ENCODE measurements around the gene TMEM119. TPM values are rescaled to one million over a fixed set of nuclear protein-coding genes. Genes with fewer than 3 reads are reported as not detected.
"Not testable (repeated sequence)": the region's sequence is repeated elsewhere in the genome, so short reads cannot be mapped to it uniquely, and the experiment has no call there.

Gene TMEM119
- total RNA-seq, 1 donor from 2014 or later: not detected

GRCh38 chr12:108602976-108603704, 5.3 kb upstream of the TMEM119 start:
- no peak for DNase-seq (ENCODE audit: low read depth in 2 of 2)

DNA sequence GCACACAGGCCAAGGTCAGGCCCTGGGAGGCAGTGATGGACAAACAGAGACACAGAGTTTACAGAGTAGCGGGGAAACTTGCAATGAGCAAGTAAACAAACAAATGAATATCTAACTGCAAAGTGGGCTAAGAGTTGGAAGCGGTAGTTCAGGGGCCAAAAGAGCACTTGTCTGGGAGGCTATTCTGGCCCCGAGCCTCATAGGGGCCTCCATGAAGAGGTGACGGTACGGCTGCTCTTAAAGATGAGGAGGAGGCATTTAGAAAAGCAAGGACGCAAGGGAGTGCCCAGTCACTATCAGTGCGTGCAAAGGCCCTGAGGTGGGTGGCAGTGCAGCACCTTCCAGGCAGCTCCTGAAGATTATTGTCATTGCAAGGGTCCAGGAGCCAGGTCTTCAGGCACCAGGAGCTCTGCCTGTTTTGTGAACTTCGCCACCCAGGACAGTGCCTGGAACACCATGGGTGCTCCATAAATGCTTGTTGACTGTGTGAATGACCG, 4.4 kb upstream of the TMEM119 start:
- no peak for DNase-seq (ENCODE audit: low read depth in 2 of 2)

GRCh38 chr12:108600702-108601007, 2.8 kb upstream of the TMEM119 start:
- DNase-seq (ENCODE audit: low read depth in 2 of 2): no peak

DNA sequence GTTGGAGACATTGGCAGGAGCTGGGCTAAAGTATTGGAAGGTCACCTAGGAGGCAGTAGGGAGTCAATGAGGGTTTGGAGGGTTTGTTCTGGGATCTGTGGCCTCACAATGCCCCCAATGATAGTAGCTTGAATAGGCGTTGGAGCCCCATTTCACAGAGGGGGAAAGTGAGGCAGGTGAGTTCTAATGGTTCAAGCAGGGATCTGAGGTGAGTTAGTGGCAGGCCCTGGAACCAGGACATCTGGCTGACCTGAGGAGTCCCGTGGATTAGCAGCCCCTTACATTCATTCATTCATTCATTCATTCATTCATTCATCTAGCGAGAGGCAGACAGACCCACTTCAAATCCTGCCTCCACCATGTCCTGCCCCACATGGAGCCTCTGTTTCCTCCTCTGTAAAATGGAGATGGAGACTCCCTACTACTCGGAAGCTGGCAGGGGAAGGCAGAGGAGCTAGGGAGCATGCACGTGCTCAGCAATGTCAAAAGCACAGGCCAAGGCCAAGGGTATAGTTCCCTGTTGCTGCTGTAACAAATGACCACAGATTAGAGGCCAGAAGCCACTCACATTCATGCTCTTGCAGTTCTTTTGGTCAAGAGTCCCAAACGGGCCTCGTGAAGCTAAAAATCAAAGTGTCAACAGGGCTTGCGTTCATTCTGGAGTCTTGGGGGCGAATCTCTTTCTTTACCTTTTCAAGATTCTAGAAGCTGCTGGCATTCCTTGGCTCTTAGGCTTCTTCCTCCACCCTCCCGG, 2.2 kb upstream of the TMEM119 start:
- DNase-seq (ENCODE audit: low read depth in 2 of 2): no peak

DNA sequence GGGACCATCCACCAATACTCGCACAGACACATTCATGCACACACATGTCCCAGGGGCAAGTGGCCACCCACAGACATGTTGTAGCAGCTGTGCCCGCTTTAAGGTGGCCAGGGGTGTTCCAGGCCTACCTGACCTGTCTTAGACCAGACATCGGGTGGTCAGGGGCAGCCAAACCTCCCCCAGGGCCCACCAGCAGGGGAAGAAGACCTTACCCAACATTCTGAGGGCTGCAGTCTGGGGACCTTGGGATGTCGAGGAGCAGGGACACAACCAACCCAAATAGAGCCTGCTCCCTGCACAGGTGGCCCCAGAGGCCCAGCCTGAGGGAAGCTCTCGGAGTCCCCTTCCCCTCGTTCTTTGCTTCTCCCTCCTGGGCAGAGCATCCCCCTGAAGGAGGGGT, 1.7 kb upstream of the TMEM119 start:
- no peak for DNase-seq (ENCODE audit: low read depth in 2 of 2)

- no peak for DNase-seq (ENCODE audit: low read depth in 2 of 2)
Measured at GRCh38 chr12:108598553-108599250, 818 bp upstream of the TMEM119 start.

DNA sequence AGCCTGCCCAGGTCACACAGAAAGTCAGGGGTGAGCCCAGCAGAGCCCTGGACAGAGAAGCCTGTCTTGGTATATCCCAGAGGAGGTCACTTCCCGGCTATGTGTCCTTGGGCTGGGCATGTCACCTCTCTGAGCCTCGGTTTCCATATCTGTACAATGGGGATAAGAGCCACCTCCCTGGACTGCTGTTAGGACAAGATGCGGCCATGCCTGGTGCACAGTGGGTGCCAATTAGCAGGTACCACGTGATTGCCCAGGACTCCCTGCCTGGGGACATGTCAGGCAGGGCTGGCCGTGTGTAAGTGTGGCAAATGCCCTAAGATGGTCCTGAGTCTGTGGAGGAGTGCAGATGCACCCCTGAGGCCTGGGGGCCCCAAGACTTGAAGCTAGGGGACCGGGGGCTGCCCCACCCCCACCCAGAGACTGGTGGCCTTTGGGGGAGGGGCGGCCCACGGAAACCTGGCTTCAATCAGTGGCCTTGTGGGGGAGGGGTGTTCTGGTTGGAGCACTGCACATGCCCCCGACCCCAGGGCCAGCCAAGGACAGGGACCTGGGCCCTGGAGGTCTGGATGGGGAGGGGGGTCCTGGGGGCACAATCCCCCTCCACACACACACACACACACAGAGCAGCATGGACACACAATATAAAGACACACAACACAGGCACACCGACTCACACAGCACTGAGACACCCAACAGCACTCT, 878 bp downstream of the TMEM119 start:
- DNase-seq (ENCODE audit: low read depth in 2 of 2): no peak

- DNase-seq (ENCODE audit: low read depth in 2 of 2): no peak
Measured at GRCh38 chr12:108595711-108596647, 1.9 kb downstream of the TMEM119 start.

DNA sequence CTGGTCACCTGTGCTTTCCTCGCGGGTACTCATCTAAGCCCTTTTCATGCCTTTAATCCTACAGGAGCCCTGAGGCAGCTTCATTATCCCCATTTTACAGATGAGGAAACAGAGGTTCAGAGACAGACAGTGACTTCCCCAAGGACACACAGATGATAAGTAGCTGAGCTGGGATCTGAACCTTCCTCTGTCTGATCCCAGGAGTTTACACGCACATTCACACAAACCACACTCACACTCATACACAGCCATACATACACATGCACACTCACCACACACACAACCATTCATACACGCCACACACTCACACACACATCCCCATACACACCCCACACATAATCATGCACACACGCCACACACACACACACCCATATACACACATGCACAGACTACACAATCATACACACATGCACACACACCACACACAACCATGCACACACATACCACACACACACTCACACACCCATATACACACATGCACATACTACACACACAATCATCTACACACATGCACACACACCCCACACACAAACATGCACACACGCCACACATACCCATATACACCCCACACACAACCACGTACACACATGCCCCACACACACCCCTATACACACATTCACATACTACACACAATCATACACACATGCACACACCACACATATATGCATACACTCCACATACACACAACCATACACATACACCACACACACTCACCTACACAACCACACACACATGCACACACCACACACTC, 2.7 kb downstream of the TMEM119 start:
- DNase-seq (ENCODE audit: low read depth in 2 of 2): no peak

- no peak for DNase-seq (ENCODE audit: low read depth in 2 of 2)
Measured at GRCh38 chr12:108594323-108594903, 3.5 kb downstream of the TMEM119 start.

DNA sequence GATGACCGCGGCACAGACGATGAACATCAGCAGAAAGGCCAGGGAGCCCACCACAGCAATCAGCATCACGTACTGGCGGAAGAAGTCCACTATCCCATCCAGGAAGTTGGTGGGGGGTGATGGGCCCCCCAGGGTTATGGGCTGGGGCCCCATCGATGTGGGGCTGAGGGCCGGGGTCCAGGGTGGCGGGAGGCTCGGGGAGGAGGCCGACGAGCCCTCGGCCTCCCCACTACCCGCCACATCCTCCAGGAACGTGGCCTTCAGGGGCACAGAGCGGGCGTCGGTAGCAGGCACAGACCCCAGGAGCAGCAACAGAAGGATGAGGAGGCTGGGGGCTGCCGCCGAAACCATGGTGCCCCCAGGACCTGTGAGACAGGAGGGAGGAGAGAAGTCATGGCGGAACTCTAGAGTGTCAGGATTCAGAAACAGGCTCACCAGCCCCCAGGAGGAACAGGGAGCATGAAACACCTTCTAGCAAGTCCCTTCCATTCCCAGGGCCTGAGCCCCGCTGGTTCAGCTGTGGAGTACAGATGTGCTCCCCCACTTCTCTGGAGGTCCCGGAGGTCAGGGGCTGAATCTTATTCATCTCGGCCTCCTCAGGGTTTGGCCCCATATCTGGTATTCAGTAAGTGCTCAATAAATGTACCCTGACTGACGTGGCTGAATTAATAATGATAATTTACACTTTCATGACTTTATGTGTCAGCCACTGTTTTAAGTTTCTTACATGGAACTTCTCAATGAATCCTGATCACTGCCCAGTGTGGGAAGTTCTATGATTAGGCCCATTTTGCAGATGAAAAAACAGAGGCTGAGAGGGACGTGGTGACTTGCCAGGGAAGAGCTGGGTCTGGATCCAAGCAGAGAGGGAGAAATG, 5.6 kb downstream of the TMEM119 start:
- no peak for DNase-seq (ENCODE audit: low read depth in 2 of 2)

DNA sequence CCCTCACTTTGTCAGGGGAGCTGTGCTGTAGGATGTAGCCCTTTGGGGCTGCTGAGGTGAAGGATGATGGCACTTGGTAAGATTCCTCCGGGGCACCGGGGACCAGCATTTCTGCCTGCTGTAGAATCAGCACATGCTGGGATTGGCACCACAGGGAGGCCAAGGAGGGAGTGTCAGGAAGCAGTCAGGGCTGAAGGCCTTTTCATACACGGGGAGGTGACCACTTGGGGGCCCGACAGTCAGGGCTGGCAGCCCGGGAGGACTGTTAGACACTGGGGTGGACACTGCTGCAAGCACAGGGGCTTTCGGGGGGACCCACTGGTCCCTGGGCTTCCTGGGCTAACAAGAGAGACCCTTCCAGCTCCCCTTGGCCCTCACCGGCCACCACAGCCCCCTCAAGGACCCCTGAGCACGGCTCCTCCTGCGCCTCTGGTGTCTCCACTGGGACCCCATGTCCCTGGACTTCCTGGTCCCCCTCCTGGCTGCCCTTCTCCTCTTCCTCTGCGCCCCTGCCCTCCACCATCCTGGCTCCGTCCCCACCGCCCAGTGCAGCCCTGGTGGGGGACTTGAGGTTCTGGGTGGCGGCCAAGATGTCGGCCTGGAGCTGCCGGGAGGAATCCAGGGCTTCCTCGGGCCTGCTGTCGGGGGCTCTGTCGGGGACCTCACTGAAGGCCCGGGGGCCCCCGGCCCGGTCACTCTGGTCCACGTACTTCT, 6.5 kb downstream of the TMEM119 start:
- DNase-seq (ENCODE audit: low read depth in 2 of 2): no peak

DNA sequence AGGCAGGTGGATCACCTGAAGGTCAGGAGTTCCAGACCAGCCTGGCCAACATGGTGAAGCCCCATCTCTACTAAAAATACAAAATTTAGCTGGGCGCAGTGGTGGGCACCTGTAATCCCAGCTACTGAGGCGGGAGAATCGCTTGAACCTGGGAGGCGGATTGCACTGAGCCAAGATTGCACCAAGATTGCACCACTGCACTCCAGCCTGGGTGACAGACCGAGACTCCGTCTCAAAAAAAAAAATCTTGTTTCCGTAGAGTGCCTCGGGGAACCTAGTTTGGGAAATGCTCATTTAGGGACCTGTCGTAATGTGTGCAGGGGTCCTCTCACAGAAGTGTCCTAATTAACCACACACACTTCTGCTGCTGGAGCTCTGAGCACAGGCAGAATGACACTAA, 7.4 kb downstream of the TMEM119 start:
- DNase-seq (ENCODE audit: low read depth in 2 of 2): not testable (repeated sequence)

DNA sequence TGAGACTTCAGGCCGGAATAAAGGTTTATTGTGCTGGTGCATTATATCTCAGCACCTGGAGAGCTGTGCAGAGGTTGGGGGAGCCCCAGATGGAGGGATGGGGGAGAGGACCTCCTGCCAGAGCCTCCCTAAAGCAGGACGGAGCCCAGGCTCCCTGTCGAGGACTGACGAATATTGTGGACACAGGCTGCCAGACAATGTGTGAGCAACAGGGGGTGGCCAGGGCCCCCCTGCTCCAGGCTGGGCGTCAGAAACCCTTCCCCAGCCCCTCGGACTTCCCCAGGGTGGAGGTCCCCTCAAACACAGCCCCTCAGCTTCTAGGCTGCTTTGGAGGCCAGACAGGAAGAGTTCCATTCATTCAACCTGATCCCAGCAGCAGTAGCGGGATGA, 8.0 kb downstream of the TMEM119 start:
- DNase-seq (ENCODE audit: low read depth in 2 of 2): no peak

GRCh38 chr12:108589028-108589839, 8.7 kb downstream of the TMEM119 start:
- no peak for DNase-seq (ENCODE audit: low read depth in 2 of 2)

DNA sequence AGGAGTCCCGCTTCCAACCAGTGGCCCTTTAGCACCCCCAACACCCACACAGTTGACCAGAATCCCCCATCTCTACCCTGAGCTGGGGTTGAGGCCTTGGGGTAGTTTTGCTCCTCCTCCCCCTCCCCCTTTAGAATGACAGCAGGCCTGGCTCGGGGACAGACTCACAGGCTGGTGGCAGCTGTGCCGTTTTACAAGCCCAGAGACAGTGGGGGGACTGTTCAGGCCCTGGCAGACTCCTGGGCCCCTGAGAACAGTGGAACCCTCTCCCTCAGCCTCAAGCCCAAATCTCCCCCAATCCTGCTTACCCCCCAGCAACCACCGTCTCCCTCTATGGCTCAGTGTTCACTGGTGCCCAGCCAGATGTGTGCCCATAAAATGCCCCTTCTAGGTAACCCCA, 10.1 kb downstream of the TMEM119 start:
- DNase-seq (ENCODE audit: low read depth in 2 of 2): no peak

- DNase-seq (ENCODE audit: low read depth in 2 of 2): no peak
Measured at GRCh38 chr12:108586306-108586705, 11.6 kb downstream of the TMEM119 start.

All from lung microvascular endothelial cell (primary cell).